ENCODE data around the gene MMP14.

The MMP14 gene

GRCh38 chr14:22875003-22875747 lies 38.8 kb downstream of the MMP14 start:
- TF ChIP-seq CTCF (conservative IDR thresholded peaks at IDR 0.05; ENCODE audit: low read depth, low read length), result no peak
- no peak for DNase-seq (ENCODE audit: low read depth)
- no peak overlapping the region for H3K4me3 ChIP-seq (ENCODE audit: low read depth, low read length)

DNA sequence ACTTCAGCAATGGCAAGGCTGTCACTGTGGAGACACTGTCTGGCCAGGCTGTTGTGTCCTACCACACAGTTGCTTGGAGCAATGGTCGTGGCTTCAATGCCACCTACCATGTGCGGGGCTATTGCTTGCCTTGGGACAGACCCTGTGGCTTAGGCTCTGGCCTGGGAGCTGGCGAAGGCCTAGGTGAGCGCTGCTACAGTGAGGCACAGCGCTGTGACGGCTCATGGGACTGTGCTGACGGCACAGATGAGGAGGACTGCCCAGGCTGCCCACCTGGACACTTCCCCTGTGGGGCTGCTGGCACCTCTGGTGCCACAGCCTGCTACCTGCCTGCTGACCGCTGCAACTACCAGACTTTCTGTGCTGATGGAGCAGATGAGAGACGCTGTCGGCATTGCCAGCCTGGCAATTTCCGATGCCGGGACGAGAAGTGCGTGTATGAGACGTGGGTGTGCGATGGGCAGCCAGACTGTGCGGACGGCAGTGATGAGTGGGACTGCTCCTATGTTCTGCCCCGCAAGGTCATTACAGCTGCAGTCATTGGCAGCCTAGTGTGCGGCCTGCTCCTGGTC lies 39.4 kb downstream of the MMP14 start:
- no peak for TF ChIP-seq CTCF (conservative IDR thresholded peaks at IDR 0.05; ENCODE audit: low read depth, low read length)
- no peak overlapping the region for H3K4me3 ChIP-seq (ENCODE audit: low read depth, low read length)
- no peak for DNase-seq (ENCODE audit: low read depth)

GRCh38 chr14:22877000-22877501 lies 40.7 kb downstream of the MMP14 start:
- no peak for TF ChIP-seq CTCF (conservative IDR thresholded peaks at IDR 0.05; ENCODE audit: low read depth, low read length)
- DNase-seq (ENCODE audit: low read depth), result no peak

DNA sequence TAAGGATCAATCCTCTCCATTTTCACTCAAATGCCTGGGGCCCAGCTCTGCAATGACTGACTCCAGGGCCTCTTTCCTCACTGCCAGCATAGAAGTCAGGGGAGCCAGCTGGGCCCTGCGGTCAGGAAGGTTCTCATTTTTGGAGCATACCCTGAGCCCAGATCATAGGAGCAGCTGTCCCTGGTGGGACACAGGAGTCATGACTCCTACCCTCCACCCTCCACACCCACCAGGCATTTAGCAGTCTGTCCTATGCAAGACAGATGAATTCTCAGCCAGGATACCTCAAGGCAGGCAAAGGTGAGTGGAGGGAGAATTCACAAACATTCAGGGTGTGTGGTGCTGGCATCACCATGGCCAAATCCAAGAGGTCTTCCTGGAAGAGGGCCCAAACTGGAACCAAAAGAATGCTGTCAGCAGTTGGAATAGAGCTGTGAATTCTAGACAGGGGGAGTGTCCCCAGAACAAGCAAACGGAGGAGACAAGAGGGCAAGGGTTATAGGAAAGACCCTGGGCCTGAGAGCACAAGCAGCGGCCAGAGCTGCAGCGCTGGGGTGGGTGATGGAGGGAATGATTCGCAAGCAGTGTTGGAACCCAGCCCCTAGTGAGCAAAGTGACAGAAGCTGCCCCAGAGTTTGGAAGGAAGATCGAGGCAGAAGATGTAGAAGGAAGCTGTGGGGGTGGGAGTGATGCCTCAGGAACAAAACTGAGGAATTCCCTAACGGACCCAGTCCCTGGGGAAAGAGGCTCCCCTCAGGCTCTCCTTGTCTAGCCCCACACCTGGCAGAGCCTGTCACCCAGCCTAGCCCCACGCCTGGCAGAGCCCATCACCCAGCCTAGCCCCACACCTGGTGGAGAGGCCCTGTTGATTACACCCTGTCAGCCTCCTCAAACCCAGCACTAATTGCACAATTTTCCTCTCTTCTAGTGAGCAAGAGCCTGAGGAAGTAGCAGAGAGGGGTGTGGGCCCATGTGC lies 42.2 kb downstream of the MMP14 start:
- no peak for DNase-seq (ENCODE audit: low read depth)
- no peak overlapping the region for H3K4me3 ChIP-seq (ENCODE audit: low read depth, low read length)
- no peak for TF ChIP-seq CTCF (conservative IDR thresholded peaks at IDR 0.05; ENCODE audit: low read depth, low read length)

More at GRCh38 chr14:22877000-22877501, 40.7 kb downstream of the MMP14 start:
- H3K4me3 ChIP-seq (ENCODE audit: low read depth, low read length), result no peak overlapping the region

- DNase-seq (ENCODE audit: low read depth), result no peak
- TF ChIP-seq CTCF (conservative IDR thresholded peaks at IDR 0.05; ENCODE audit: low read depth, low read length), result no peak
- no peak overlapping the region for H3K4me3 ChIP-seq (ENCODE audit: low read depth, low read length)
These were observed 45.7 kb downstream of the MMP14 start for GRCh38 chr14:22882064-22882463.

- TF ChIP-seq CTCF (conservative IDR thresholded peaks at IDR 0.05; ENCODE audit: low read depth, low read length), result no peak
- DNase-seq (ENCODE audit: low read depth), result peak; percentile 57
- no peak overlapping the region for H3K4me3 ChIP-seq (ENCODE audit: low read depth, low read length)
These were observed 46.3 kb downstream of the MMP14 start for GRCh38 chr14:22882529-22883172.

All from choroid plexus epithelial cell (primary cell).